DMS79 treated with DMSO at 0.1 percent for 48 hours (cell line): ENCODE results near the gene F12.
"Not testable (repeated sequence)": the region's sequence is repeated elsewhere in the genome, so short reads cannot be mapped to it uniquely, and the experiment has no call there.

Source experiments
- DNase-seq: peaks from one replicate; lab custom pipeline; 2025; lab: John Stamatoyannopoulos, UW

Gene F12

GRCh38 chr5:177386542-177386941 lies 22.8 kb downstream of the F12 start:
- DNase-seq, result no peak

- DNase-seq, result no peak
Observed at GRCh38 chr5:177385720-177386119, 23.6 kb downstream of the F12 start.

GRCh38 chr5:177384134-177384533 lies 25.2 kb downstream of the F12 start, which contains the start of gene SLC34A1:
Gene SLC34A1 (plus strand): TSS chr5:177384434. CDS start chr5:177385742, 1,308 bp downstream.
- DNase-seq, result no peak

- no peak for DNase-seq
Observed at GRCh38 chr5:177383181-177383580, 26.2 kb downstream of the F12 start.

GRCh38 chr5:177382423-177383029 lies 26.8 kb downstream of the F12 start:
- DNase-seq, result no peak

- no peak for DNase-seq
Observed at GRCh38 chr5:177380805-177381126, 28.6 kb downstream of the F12 start.

- no peak for DNase-seq
Observed at GRCh38 chr5:177378884-177379883, 30.2 kb downstream of the F12 start.

GRCh38 chr5:177377851-177378776 lies 31.2 kb downstream of the F12 start:
- no peak for DNase-seq

- no peak for DNase-seq
Observed at GRCh38 chr5:177376107-177376506, 33.3 kb downstream of the F12 start.

GRCh38 chr5:177375516-177375915 lies 33.8 kb downstream of the F12 start:
- DNase-seq, result not testable (repeated sequence)

- DNase-seq, result no peak
Observed at GRCh38 chr5:177374211-177374610, 35.2 kb downstream of the F12 start.

- no peak for DNase-seq
Observed at GRCh38 chr5:177373806-177374205, 35.6 kb downstream of the F12 start.

- DNase-seq, result no peak
Observed at GRCh38 chr5:177372910-177373309, 36.5 kb downstream of the F12 start.

GRCh38 chr5:177372034-177372896 lies 37.1 kb downstream of the F12 start:
- DNase-seq, result no peak

GRCh38 chr5:177371120-177372033 lies 38.0 kb downstream of the F12 start:
- no peak for DNase-seq

- DNase-seq, result peak; percentile 34
Observed at GRCh38 chr5:177370488-177371119, 38.8 kb downstream of the F12 start.

- DNase-seq, result no peak
Observed at GRCh38 chr5:177369645-177370440, 39.5 kb downstream of the F12 start.

- DNase-seq, result no peak
Observed at GRCh38 chr5:177368869-177369644, 40.3 kb downstream of the F12 start.
